ENCODE data around the gene RALB. TPM values are rescaled to one million over a fixed set of nuclear protein-coding genes. Genes with fewer than 3 reads are reported as not detected.

RALB gene
- total and polyA plus RNA-seq, 2 experiments from 2014 or later = 15.2 to 17.4 TPM

DNA sequence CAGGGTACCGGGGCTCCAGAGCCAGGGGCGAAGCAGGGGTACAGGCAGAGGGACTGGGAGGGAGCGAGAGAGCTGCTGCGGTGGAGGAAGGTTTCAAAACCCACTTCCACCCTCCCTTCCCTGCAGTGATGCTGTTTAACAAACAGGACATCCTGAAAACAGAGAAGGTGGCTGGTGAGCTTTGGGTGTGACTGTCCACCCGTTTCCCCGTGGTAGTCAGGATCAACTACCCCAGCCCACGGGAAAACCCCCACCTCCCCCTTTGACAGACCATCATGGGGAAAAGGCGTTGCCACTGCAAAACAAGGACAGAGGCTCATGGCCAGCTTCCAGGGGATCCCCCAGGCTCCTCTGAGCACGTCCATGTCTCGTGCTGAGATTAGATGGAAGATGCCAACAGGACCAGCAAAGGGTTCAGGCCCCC, 42.4 kb upstream of the RALB start:
- no peaks in the 10 kb centered on the region for H3K36me3 ChIP-seq (ENCODE audit: insufficient read depth)
- DNase-seq (ENCODE audit: low spot score) = no peak
- H3K4me2 ChIP-seq = no peak overlapping the region
- TF ChIP-seq ZNF331 (CRISPR knock-in tag; IDR thresholded peaks at IDR 0.05; ENCODE audit: low read depth) (no peak), ZNF114 (CRISPR knock-in tag; IDR thresholded peaks at IDR 0.05) (no peak), CTCF (conservative IDR thresholded peaks at IDR 0.05; ENCODE audit: low read depth in 2 of 2) (no peak), POLR2AphosphoS5 (IDR thresholded peaks at IDR 0.05; ENCODE audit: low read depth) (no peak), STAT1 (IDR thresholded peaks at IDR 0.05; ENCODE audit: unreplicated experiment) (no peak), EZH2 (IDR thresholded peaks at IDR 0.05; ENCODE audit: low read depth, unreplicated experiment) (no peak), NANOG (IDR thresholded peaks at IDR 0.05; ENCODE audit: borderline replicate concordance) (no peak), ETS1 (IDR thresholded peaks at IDR 0.05) (no peak), CREB1 (CRISPR knock-in tag; IDR thresholded peaks at IDR 0.05; ENCODE audit: low read depth) (no peak), EZH2phosphoT487 (IDR thresholded peaks at IDR 0.05; ENCODE audit: unreplicated experiment) (no peak), REST (IDR thresholded peaks at IDR 0.05; ENCODE audit: unreplicated experiment) (no peak), JUNB (IDR thresholded peaks at IDR 0.05; ENCODE audit: unreplicated experiment) (no peak)
- TF ChIP-seq, protein P1, sequence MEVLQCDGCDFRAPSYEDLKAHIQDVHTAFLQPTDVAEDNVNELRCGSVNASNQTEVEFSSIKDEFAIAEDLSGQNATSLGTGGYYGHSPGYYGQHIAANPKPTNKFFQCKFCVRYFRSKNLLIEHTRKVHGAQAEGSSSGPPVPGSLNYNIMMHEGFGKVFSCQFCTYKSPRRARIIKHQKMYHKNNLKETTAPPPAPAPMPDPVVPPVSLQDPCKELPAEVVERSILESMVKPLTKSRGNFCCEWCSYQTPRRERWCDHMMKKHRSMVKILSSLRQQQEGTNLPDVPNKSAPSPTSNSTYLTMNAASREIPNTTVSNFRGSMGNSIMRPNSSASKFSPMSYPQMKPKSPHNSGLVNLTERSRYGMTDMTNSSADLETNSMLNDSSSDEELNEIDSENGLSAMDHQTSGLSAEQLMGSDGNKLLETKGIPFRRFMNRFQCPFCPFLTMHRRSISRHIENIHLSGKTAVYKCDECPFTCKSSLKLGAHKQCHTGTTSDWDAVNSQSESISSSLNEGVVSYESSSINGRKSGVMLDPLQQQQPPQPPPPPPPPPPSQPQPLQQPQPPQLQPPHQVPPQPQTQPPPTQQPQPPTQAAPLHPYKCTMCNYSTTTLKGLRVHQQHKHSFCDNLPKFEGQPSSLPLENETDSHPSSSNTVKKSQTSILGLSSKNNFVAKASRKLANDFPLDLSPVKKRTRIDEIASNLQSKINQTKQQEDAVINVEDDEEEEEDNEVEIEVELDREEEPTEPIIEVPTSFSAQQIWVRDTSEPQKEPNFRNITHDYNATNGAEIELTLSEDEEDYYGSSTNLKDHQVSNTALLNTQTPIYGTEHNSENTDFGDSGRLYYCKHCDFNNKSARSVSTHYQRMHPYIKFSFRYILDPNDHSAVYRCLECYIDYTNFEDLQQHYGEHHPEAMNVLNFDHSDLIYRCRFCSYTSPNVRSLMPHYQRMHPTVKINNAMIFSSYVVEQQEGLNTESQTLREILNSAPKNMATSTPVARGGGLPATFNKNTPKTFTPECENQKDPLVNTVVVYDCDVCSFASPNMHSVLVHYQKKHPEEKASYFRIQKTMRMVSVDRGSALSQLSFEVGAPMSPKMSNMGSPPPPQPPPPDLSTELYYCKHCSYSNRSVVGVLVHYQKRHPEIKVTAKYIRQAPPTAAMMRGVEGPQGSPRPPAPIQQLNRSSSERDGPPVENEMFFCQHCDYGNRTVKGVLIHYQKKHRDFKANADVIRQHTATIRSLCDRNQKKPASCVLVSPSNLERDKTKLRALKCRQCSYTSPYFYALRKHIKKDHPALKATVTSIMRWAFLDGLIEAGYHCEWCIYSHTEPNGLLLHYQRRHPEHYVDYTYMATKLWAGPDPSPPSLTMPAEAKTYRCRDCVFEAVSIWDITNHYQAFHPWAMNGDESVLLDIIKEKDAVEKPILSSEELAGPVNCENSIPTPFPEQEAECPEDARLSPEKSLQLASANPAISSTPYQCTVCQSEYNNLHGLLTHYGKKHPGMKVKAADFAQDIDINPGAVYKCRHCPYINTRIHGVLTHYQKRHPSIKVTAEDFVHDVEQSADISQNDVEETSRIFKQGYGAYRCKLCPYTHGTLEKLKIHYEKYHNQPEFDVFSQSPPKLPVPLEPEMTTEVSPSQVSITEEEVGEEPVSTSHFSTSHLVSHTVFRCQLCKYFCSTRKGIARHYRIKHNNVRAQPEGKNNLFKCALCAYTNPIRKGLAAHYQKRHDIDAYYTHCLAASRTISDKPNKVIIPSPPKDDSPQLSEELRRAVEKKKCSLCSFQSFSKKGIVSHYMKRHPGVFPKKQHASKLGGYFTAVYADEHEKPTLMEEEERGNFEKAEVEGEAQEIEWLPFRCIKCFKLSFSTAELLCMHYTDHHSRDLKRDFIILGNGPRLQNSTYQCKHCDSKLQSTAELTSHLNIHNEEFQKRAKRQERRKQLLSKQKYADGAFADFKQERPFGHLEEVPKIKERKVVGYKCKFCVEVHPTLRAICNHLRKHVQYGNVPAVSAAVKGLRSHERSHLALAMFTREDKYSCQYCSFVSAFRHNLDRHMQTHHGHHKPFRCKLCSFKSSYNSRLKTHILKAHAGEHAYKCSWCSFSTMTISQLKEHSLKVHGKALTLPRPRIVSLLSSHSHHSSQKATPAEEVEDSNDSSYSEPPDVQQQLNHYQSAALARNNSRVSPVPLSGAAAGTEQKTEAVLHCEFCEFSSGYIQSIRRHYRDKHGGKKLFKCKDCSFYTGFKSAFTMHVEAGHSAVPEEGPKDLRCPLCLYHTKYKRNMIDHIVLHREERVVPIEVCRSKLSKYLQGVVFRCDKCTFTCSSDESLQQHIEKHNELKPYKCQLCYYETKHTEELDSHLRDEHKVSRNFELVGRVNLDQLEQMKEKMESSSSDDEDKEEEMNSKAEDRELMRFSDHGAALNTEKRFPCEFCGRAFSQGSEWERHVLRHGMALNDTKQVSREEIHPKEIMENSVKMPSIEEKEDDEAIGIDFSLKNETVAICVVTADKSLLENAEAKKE (CRISPR knock-in tag; IDR thresholded peaks at IDR 0.05) = no peak
- H3K4me3 Mint-ChIP-seq = no peak overlapping the region
- ATAC-seq = no peak
- H3K4me1 ChIP-seq (ENCODE audit: insufficient read depth) = no peaks in the 10 kb centered on the region
- no peak overlapping the region for H3K27ac Mint-ChIP-seq
- H3K79me2 ChIP-seq (replicated peaks; ENCODE audit: insufficient read depth) = no peaks in the 10 kb centered on the region
- no peaks in the 10 kb centered on the region for H3K9me2 ChIP-seq (ENCODE audit: insufficient read depth)
- H3F3A ChIP-seq (replicated peaks; ENCODE audit: low read depth) = no peaks in the 10 kb centered on the region
- no peaks in the 10 kb centered on the region for H3K9me3 Mint-ChIP-seq
- no peaks in the 10 kb centered on the region for H3K36me3 Mint-ChIP-seq (ENCODE audit: low read depth)
- no peaks in the 10 kb centered on the region; the same call in 1 of the 2 replicates for H4K20me1 ChIP-seq (replicated peaks; ENCODE audit: insufficient read depth)
- H3K4me1 Mint-ChIP-seq = peaks cover 5% of the 10 kb centered on the region
- H2AFZ ChIP-seq = no peak overlapping the region
- peaks cover 6% of the 10 kb centered on the region for H3K27me3 Mint-ChIP-seq (ENCODE audit: insufficient read depth, low read depth, poor library complexity)
- no peak overlapping the region for H3K4me3 ChIP-seq
- no peak overlapping the region for H3K27ac ChIP-seq (ENCODE audit: low read depth)
- no peaks in the 10 kb centered on the region for H3K27me3 ChIP-seq (ENCODE audit: insufficient read depth)

Data from GM23338 (cell line).